Islet precursor cell (in vitro differentiated cells): Measurements from ENCODE around the gene TMEM235.

Source experiments
- DNase-seq: peaks from one replicate; pipeline ENCODE4 v3.0.0-alpha.2; 2018

Gene TMEM235

GRCh38 chr17:78230996-78231935 is at the start of gene TMEM235:
Gene TMEM235, plus strand, starts transcription at chr17:78231631. Its CDS starts 393 bp downstream, at chr17:78232024.
- peak; percentile 59 for DNase-seq

DNA sequence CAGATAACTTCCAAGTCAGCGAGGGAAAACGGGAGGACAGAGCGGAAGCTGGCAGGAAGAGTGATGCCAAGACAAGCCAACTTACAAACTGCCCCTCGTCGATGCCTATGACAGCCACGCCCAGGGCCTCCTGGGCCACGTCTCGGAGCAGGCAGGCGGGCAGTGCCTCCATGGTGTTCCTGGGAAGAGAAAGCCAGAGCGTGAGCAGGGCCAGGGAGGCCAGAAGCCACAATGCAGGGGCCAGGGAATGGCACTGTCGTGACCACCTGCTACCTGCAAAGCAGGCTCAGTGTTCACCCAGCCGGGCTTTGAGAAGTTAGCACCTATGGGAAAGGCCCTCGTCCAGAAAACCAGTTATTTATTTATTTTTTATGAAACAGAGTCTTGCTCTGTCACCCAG is 48.9 kb upstream of the TMEM235 start:
- no peak for DNase-seq

DNA sequence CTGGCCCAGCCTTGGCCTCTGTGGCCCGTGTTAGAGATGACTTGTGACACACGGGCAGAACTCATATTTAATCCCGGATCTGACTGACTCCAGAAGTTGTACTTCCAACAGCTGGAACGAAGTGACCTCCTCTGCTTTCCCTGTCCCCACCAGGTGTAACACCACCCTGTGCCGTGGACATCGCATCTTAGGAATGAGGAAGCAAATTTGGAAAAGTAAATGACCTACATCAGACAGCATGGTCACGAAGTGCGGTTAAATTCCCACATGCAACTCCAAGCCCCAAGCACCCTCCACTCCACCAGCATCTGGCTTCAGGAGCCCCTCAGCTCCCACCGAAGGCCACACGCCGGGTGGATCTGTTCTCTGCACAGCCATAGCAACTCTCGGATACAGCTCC is 47.5 kb upstream of the TMEM235 start:
- DNase-seq: no peak

DNA sequence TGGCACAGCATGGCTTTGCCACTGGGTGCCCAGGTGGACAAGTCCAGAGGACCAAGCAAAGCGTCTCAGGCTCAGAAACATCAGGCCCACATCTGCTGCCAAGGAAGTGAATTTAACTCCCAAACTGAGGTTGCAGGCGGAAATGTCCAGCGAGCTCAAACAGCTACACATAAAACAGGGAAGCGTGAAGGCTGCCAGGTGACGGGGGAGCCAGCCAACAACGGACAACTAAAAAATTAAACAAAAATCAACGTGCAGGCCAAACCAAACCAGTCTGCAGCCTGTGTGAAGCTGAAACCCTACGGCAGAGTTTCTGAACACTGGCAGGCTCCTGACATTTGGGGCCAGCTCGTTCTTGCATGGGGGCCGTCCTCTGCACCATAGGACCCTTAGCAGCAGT is 47.1 kb upstream of the TMEM235 start:
- no peak for DNase-seq

DNA sequence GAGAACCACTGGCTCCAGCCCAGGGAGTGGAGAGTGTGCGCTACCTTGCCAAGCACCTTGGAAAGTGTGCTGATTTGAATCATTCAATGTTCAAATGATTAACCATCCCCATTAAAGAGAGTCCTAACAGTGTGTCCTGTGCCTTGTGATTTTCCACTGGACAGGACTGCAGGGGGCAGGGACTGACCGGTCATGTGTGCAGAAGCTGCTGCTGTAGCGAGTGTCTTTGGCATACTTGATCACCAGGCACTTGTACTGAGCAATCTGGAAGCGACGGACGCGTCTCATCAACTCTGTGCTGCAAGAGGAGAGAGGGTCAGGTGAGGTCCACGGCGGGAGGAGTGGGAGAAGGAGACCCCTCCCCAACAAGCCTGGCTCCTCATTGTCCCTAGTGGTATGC is 46.6 kb upstream of the TMEM235 start:
- no peak for DNase-seq

DNA sequence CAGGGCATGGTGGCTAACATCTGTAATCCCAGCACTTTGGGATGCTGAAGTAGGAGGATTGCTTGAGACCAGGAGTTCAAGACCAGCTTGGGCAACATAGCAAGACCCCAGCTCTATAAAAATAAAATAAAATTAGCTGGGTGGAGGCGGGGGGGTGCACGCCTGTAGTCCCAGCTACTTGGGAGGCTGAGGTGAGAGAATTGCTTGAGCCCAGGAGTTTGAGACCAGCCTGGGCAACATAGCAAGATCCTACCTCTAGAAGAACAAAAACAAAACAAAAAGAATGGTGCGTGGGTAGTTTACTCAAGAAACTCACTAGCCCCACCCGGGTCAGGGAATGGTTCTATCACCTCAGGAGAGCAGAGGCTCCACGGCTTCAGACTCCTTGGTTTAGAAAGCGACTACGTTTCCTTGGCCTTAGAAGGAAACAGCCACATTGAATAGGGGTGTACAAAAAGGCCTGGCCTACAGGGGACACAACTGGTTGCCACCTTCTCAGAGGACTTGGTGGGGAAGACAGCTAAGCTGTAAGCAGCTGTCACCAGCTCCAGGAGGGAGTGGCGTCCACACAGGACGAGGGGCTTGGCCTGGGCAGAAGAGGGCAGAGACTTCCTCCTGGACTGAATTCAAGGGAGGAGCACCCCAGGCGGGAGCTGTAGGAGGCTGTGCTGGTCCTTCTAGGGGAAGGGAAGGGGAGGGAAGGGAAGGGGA is 45.3 kb upstream of the TMEM235 start:
- DNase-seq: peak; percentile 84

- peak; percentile 100 for DNase-seq
Measured at GRCh38 chr17:78186692-78187595, 44.5 kb upstream of the TMEM235 start, which contains the start of the genes AFMID and TK1. Gene AFMID, plus strand, starts transcription at chr17:78187362. Its CDS starts 9 bp downstream, at chr17:78187371. Gene TK1, minus strand, starts transcription at chr17:78187052. Its CDS starts 58 bp downstream, at chr17:78186994.

DNA sequence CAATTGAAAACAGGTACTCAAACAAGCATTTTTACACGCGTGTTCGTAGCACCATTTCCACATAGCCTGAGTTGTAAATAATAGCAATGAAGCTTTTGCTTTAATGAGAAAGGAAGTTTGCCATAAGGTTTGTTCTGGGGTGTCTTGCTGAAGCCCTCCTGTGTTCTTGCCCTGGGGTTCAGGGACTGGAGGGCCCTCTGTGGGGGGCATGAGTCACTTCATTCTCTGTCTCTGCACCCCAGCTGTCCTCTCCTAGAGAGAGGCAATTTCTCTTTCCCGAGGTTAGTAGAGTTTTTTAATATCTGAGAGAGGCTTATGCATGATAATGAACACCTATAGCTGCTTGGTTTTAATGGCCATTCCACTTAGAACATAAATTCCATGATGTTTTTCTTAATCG is 34.7 kb upstream of the TMEM235 start:
- DNase-seq: no peak

GRCh38 chr17:78197147-78197832 is 34.1 kb upstream of the TMEM235 start:
- DNase-seq: peak; percentile 76

DNA sequence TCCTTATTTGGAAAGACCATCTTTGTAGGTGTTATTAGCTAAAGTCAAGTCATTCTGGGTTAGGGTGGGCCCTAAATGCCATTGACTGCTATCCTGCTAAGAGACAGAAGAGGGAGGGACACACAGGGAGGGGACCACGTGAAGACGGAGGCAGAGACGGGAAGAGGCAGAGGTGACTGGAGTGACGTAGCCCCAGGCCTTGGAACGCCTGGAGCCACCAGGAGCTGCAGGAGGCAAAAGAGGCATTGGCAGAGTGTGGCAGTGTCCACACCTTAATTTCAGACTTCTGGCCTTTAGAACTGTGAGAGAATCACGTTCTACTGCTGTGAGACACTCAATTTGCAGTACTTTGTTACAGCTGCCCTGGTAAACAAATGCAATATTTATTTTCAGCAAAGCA is 31.0 kb upstream of the TMEM235 start:
- DNase-seq: no peak

- DNase-seq: no peak
Measured at GRCh38 chr17:78202666-78203065, 28.8 kb upstream of the TMEM235 start.

- no peak for DNase-seq
Measured at GRCh38 chr17:78204387-78205123, 26.9 kb upstream of the TMEM235 start.

- no peak for DNase-seq
Measured at GRCh38 chr17:78205124-78205775, 26.2 kb upstream of the TMEM235 start.

- DNase-seq: no peak
Measured at GRCh38 chr17:78206298-78206697, 25.1 kb upstream of the TMEM235 start.

DNA sequence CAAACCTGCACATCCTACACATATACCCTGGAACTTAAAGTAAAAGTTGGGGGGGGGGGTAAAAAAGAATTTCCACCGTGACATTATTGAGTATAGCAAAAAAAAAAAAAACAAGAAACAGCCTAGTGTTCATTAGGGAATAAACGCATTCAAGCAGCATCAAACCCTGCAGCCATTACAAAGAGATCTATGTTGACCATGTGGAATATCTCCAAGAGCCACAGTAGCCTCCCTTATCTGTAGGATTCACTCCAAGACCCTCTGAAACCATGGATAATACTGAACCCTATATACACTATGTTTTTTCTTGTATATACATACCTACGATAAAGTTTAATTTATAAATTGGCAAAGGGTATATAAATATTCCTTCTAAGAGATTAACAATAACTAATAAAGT is 22.9 kb upstream of the TMEM235 start:
- no peak for DNase-seq

DNA sequence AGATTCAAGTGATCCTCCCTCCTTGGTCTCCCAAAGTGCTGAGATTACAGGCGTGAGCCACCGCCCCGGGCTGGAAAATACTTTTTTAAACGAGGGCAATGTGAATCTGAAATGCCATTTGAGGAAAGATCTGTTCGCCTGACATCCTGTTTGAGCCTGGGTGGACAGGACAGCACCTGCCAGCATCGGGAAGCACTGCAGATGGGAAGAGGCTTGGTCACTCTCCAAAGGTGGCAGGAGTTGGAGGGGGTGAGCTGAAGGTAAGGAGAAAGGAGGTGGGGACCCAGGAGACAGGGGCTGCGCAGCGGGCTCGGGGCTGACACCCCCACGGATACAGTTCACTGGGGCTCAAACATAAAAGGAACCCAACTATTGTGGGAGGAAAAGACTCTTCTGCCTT is 21.3 kb upstream of the TMEM235 start:
- DNase-seq: no peak

DNA sequence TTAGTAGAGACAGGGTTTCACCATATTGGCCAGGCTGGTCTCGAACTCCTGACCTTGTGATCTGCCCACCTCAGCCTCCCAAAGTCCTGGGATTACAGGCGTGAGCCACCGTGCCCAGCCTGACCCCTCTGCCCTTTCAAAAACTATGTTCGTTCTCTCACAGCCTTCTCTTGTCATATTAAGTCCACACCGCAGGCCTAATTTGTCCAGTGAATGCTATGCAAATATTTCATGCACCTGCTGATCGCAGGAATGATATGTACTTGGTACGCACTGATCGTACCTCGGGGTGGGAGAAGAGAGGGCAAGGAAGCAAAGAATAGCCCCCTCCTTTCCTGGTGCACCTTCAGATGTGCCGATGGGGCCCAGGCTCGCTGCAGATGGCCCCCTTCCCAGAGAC is 20.4 kb upstream of the TMEM235 start:
- no peak for DNase-seq

DNA sequence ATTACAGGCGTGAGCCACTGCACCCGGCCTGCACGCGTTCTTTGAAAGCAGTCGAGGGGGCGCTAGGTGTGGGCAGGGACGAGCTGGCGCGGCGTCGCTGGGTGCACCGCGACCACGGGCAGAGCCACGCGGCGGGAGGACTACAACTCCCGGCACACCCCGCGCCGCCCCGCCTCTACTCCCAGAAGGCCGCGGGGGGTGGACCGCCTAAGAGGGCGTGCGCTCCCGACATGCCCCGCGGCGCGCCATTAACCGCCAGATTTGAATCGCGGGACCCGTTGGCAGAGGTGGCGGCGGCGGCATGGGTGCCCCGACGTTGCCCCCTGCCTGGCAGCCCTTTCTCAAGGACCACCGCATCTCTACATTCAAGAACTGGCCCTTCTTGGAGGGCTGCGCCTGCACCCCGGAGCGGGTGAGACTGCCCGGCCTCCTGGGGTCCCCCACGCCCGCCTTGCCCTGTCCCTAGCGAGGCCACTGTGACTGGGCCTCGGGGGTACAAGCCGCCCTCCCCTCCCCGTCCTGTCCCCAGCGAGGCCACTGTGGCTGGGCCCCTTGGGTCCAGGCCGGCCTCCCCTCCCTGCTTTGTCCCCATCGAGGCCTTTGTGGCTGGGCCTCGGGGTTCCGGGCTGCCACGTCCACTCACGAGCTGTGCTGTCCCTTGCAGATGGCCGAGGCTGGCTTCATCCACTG is 17.3 kb upstream of the TMEM235 start, which contains the start of gene BIRC5:
TSS of gene BIRC5 (plus strand) at position 238 of the 690 bp plus-strand sequence. CDS start at position 302, 64 bp downstream.
- DNase-seq: peak; percentile 94

DNA sequence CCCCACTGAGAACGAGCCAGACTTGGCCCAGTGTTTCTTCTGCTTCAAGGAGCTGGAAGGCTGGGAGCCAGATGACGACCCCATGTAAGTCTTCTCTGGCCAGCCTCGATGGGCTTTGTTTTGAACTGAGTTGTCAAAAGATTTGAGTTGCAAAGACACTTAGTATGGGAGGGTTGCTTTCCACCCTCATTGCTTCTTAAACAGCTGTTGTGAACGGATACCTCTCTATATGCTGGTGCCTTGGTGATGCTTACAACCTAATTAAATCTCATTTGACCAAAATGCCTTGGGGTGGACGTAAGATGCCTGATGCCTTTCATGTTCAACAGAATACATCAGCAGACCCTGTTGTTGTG is 16.7 kb upstream of the TMEM235 start:
- no peak for DNase-seq
